HG02610 (cell line): ENCODE results near the gene NCKAP5L.

Experiments used
- ATAC-seq: cut with Tn5 transposase; IDR thresholded peaks from one replicate; pipeline ENCODE4 v1.9.1; 2021; ENCODE audit warnings: mild to moderate bottlenecking, moderate library complexity; ENCODE audit not compliant: unreplicated experiment

Gene NCKAP5L

DNA sequence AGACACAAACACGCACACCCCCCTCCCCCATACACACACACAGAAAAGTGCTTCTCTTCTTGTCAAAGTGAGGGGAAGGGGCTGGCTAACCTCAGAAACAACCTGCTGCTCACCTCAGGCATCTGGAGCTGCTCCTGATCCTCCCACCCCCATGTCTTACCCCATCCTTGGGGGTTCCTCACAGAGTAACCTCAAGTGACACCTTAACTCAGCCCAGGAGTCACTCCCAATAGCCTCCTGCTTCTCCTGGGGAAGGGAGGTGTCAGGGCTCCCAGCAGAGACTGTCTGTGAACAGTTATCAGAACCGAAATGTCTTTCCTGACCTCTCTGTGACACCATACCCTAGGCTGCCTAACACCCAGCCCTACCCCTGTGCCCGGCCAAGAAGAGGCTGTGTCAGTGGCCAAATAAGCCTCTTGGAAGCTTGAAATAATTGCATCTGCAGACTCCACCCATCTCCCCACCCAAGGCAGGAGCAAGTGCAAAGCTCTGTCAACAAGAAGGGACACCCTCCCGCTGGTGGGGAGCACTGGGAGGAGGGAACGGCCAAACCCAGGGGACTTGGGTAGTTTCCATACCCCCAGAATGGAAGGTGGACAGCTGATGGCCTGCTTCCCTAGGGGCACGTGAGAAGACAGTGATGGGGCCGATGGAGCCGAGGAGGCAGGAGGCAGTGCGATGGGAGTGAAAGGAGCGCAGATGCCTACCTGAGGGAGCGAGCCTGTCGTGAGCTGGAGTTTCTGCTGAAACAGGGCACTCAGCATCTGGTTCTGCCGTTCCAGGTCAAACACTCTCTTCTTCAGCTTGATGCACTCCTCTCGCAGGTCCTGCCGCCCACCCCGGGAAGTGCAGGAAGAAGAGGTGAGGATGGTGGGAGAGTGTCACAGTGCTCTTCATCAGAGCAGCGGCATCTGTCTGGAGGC lies 26.8 kb downstream of the NCKAP5L start:
- no peak for ATAC-seq

DNA sequence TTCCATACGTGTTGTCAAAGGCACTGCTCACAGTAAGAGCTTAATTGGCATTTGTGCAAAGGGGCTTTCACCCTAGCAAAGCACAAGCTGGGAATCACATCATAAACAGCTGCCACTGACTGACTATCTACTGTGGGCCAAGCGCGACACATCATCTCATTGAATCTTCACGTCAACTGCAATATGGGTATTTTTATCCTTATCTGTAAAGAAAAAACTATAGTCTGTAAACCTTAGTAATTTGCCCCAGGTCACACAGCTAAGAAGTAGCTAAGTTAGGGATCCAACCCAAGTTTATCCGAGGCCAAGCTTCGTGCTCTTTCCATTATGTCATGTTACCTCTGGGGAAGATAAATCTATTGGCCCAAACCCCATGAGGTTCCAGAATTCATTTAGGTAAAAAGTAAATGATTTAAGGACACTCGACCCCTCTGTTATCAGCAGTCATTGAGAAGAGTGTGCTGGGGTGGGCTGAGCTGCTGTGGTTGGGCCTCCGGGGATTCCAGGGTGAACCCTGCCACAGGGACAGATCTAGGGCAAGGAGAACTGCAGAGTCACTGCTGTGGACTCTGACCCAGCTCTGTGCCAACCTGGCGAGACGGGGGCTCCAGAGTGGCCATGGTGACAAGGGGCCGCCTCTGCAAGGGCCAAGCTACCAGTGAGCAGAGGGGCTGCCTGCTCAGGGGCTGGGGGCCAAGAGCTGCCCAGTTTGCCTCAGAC lies 27.6 kb downstream of the NCKAP5L start:
- no peak for ATAC-seq

DNA sequence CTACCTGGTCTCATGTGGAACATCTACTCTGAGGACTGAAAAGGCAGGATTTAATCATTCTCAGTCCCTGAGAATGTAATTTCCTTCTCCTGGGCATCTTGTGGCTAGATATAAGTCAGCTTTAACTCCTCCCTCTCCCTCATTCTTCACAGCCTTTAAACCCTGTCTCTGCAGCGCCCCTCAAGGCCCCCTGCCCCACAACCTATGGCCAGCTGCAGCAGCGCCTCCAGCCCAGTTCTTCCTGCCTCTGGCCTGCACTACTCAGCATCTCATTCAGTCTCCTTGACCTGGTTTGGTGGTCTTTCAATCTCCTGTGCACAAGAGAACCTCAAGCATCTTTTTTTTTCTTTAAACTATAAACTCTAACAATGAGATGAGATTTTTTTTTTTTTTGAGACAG lies 29.3 kb downstream of the NCKAP5L start:
- ATAC-seq: no peak

DNA sequence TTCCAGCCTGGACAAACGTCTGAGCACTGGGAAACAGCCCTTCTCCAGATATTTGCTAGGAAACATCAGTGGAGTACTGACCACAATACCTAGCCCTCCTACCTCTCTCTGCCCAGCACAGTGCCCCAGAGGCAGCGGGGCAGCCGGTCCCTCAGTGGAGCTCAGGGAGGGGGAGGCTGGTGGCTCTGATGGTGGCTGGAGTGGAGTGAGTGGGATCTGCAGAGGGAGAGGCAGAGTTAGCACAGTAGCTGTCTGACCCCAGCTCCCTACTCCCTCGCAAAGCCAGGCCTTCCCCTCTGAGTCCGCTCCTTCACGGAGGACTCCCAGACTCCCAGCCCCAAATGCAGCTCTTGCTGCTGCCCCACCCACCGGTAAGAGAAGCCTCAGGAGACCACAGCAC lies 30.0 kb downstream of the NCKAP5L start:
- no peak for ATAC-seq

DNA sequence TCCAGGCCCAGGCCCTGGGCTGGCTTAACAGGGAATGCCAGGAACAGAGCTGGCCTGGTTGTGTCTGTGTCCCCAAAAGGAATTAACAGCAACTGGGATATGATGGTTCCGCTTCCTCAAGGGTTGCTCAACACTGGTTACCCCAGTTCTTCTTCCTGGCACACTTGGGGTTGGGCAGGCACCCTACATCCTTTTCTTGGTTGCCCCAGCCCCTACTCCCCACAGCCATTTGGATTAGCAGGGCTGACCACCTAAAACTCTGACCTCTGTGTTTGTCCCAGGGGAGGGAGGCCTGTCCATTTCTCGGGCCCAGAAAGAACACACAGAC lies 30.8 kb downstream of the NCKAP5L start:
- no peak for ATAC-seq

DNA sequence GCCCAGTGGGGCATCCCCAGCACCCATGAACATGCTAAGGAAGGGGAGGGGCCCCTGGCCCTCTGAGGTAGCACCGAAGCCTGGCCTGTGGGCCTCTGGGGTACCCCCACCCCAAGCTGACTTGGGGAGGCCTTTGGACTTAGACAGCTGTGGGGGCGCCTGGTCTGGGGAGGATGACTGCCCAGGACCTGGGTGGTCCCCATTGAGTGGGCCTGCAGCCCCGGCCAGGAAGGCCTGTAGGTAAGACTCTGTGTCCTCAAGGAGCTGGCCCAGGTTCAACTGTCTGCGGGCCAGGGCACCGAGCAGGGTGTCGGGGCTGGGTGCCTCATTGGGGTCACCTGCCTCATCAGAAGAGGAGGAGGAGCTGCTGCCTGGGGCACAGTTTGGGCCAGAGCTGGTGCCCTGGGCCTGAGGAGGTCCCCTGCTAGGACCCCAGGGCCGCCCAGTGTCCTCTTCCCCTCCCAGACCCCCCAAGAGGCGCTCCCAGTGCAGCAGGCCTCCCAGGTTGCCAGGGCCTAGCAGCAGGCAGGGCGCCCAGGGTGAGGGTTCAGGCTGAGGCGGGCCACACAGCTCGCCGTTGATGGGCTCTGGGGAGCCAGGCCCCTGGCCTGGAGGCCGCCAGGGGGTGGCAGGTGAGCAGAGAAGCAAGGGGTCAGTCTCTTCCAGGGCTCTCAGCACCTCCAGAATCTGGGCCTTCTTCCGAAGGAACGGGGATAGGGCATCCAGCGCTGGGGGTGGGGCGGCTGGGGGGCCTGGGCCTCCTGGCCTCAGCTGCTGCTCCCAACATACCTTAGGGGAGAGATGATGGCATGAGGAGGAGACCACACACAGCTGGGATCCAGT lies 31.4 kb downstream of the NCKAP5L start:
- ATAC-seq: no peak

DNA sequence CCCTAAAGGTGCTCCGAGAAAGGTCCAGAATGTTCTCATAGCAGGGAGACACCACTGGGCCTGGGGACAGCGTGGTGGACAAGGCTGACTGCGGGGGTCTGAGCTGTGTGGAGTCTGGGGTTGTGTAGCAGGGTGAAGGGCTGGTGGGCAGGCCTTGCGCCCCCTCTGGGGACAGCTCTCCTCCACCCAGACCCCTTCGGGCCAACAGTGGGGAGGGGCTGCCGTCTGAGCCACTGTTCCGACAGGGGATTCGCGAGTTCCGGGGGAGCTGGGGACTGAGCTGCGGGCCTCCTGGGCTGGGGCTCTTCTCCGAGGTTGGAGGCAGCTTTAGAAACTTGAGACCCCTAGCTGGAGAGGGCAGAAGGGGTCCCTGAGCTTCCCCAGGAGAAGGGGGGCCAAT lies 32.1 kb downstream of the NCKAP5L start:
- no peak for ATAC-seq

DNA sequence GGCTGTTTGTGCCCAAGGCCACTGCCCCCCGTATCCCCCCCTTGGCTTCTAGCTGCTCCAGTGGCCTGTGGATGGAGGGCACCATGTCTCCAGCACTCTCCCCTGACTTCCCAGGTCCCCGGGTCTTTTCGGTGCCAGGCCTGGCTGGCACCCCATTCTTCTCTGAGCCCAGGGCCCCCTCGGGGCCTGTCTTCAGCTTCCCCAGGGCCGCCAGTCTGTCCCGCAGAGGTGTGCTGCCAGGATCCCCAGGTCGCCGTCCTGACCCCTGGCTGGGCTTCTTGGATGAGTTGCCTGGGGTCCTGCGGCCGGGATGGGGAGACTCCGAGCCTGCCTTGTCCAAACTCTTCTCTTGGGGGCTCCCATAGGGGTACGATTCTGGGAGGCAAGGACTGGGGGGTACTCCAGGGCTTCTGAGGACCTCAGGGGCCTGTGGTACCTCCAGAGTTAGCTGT lies 32.5 kb downstream of the NCKAP5L start:
- ATAC-seq: no peak

DNA sequence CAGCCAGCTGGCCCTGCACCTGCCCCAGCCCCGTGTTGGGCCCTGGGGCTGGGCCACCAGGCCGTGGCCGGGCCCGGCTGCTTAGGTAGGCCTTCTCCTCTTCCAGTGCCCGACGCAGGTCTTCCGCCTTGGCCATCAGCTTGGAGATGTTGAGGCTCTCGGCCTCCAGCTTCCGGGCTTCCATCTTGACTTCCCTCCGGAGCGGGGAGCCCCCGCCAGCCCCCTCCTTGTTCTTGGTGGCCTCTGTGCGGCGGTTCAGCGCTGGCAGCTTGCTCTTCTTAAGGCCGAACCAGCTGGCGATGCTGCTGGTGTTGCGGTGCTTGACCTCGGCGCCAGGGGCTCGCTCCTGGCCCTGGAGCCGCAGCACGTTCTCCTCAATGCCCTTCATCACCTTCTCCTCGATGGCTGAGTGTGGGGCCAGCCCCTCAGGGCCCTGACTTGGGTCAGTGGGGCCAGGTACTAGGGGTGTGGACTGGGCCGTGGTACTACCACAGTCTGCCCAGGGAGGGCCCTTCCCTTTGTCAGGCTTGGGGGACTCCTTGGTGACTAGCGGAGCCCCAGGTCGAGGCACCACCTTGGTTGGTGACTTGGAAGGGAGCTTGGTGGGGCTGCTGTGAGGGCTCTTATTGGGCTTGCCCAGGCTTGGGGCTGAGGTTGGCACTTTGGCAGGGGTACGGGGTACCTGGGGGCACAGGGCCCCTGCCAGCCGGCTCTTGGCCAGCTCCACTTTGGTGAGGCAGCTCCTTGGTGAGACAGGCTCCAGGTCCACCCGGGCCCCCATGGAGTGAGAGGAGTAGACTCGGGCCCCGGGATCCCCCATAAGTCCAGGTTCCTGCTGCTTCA lies 33.2 kb downstream of the NCKAP5L start:
- ATAC-seq: no peak

DNA sequence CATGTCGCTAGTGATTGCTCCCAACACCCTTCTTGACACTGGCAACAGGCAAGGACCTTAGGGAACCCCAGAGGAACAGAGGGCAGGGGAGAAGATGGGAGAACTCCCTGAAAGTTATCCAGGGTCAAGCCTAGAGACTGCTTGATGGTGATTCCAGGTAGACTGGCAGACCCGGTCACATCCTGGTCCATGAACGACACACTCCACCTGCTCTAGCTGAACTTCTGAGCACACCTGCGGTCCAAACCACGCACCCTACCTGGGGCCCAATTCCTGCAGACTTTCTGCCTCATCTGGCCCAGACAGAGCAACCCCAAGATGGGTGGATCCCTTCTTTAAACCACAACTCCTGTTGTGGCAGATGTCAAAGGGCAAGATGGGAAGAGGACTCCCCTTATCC lies 34.2 kb downstream of the NCKAP5L start:
- ATAC-seq: no peak

DNA sequence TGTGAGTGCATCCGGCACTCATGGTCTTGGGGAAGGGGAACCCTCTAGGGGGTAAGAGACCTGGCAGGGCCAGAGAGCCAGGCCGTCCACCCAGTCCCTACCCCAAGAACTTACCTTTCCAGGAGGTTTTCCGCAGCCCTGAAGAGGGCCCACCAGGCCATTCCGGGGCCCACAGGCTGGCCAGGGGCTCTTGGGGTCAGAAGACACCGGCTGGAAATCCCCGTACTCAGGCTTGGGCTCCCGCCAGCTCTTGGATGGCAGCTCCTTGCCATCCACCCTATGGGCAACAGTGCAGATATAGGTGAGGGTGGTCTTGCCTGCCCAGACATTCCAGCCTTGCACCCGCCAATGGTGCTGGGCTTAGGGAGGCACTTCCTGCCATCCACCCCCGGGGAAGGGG lies 34.6 kb downstream of the NCKAP5L start:
- ATAC-seq: no peak

DNA sequence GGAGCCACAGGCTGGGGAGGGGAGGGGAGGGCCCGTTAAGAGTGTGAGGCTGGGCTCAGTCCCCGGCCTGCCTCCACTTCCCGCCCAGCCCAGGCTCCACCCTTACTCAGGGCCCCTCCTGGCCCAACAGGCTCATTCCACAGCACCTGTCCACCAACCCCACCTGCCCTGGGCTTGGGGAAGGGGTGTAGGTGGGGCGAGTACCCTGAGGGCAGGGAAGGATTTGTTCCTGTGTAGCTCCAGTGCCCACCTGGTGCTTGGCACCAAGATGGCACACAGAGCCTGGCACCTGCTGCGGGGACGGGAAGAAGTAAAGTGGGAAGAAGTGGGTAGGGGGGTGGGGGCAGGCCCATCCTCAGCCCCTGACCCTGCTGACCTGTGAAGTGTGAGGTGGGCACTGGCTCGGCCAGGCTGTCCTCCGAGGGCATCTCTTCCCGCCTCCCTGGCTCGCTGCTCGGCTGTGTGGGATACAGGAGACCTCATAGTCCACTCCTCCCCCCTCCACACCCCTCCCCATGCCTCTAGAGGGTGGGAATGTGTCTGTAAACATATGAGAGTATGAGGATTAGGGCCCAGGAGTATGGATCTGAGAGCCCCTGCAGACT lies 35.1 kb downstream of the NCKAP5L start:
- ATAC-seq: no peak

DNA sequence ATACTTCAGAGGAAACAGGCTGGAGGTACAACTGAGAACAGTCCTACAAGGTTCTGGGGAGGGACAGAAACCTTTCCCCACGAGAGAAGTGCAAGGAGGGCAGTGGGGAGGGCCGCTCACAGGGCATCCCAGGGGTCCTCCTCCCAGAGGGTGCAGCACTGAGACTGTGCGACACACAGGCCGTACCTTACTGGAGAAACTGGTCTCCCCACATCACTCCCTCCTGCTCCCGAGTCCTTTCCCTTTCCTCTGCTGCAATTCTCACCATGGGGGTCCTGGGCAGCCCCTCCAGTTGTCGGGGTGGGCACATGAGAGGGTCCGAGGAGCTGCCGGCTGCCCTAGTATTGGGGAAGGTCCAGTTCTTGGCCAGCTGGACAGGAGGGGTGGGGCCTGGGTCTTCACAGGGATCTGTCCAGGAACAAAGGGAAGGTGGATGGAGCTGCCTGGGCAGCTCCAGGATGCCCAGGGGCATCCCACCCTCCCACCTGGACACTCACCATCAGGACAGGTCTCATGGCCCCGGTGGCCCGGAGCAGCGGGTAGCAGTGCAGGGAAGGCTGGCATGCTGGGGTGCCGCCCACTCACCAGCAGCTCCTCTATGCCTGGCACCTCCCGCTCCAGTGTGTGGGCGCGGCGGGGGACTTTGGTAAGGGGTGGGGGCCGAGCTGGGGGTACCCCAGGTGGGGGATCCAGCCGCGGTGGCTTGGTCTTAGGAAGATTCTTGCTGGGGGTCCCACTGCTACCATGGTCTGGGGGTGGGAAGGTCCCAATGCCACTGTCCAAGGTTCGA lies 35.8 kb downstream of the NCKAP5L start:
- no peak for ATAC-seq

DNA sequence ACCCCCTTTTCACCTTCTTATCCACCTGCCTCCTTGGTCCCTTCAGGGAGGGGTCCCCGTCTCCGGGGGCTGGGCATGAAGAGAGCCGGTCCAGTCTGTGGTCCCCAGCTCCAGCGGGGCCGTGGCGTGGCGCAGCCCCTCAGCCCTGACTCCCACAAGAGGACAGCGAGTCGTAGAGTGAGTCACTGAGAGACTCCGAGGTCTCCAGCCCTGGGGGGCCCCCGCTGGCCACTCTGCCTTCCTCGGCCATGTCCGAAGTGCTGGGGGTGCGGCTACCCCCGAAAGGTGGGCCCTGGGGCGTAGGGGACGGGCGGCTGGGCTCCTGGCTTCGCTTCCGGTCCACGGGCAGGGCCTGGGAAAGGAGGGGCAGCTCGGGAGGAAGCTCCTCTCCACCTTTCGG lies 36.5 kb downstream of the NCKAP5L start:
- ATAC-seq: no peak

DNA sequence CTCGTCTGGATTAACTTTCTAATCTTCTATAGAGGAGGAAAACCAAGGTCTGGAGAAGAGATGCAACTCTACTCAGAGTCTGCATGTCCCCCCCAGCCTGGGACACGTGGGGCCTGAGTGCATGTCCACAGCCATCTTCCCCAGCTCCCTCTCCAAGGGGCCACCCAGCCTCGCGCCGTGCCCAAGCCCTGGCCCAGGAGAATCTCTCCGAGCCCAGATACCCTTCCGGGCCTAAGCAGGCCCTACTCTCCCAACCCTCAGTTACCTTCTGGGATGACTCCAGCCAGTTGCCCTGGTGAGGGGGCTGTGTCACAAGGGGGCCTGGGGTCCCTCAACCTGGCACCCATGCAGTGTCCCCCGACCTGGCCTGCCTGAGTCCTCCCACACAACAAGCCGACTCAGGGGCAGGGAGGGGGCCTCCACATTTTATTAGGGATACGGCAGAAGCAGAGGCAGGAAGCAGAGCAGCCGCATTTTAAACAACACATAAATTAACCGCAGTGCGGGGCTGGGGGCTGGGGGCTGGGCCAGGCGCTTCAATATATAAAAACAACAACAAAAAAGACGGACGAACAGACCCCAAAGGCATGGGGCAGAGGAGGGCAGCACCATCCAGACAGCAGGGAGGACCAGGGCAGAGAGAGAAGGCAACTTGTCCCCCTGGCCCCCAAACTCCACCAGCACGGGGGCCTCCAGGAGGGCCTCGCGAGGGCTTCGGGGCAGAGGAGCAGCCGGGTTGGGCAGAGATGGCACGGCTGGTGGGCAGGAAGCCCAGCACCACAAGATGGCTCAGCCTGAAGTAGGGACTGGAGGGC lies 37.3 kb downstream of the NCKAP5L start:
- no peak for ATAC-seq

DNA sequence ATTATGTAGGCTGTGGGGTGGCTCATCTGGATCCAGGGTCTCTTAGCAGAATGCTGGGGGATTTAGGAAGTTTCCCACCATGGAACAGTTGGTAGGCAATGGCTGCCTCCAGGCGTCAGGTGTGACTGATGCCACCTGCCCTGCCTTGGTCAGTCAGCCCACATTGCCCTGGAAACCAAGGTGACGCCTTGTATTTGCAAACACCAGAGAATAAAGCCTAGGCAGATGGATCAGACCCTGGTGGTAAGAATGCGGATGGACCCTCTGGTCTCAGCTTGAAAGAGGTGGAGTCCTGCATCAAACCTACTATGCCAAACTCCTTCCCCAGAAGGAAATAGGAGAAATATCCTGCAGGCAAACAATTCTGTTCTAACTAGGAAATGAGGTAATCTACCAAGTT lies 38.2 kb downstream of the NCKAP5L start:
- no peak for ATAC-seq

DNA sequence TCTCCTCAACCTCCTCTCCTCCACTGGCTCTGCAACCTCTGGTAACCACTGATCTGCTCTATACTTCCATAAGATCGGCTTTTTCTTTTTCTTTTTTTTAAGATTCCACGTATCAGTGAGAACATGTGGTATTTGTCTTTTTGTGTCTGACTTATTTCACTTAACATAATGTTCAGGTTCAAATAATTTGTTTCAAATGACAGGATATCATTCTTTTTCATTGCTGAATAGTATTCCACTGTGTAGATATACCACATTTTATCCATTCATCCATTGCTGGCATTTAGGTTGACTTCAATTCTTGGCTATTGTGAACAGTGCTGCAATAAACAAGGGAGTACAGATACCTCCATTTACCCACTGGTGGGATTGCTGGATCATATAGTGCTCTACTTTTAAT lies 40.5 kb downstream of the NCKAP5L start:
- no peak for ATAC-seq

DNA sequence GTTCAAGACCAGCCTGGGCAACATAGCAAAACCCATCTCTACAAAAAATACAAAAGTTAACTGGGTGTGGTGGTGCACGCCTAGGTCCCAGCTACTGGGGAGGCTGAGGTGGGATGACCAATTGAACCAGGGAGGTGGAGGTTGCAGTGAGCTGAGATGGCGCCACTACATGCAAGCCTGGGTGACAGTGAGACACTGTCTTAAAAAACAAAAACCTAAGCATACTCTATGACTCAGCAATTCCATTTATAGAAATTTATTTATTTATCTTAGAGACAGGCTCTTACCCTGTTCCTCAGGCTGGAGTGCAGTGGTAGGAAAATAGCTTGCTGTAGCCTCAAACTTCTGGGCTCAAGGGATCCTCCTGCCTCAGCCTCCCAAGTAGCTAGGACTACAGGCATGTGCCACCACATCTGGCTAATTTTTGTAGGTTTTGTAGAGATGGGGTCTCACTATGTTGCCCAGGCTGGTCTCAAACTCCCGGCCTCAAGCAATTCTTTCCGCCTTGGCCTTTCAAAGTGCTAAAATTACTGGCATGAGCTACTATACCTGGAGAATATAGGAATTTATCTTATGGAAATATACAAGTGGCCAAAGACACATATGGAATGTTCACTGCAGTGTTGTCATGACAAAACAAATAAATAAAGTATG lies 43.3 kb downstream of the NCKAP5L start:
- ATAC-seq: no peak
